Loucy (cell line): ENCODE results near the gene MATCAP1.

Source experiments
- EZH2phosphoT487 ChIP-seq: fragments of 200-600 bp; IDR thresholded peaks from 2 replicates; pipeline ENCODE4 v1.6.1; 2018; ENCODE audit warnings: antibody characterized with exemption, mild to moderate bottlenecking, moderate library complexity, borderline replicate concordance
- TF ChIP-seq, protein P1 (sequence below): fragments of 200-600 bp; sonication (generic); conservative IDR thresholded peaks from 2 replicates; pipeline ENCODE4 v1.5.1; 2014; ENCODE audit warnings: mild to moderate bottlenecking, antibody characterized with exemption, low read length

- TF ChIP-seq, protein P1, sequence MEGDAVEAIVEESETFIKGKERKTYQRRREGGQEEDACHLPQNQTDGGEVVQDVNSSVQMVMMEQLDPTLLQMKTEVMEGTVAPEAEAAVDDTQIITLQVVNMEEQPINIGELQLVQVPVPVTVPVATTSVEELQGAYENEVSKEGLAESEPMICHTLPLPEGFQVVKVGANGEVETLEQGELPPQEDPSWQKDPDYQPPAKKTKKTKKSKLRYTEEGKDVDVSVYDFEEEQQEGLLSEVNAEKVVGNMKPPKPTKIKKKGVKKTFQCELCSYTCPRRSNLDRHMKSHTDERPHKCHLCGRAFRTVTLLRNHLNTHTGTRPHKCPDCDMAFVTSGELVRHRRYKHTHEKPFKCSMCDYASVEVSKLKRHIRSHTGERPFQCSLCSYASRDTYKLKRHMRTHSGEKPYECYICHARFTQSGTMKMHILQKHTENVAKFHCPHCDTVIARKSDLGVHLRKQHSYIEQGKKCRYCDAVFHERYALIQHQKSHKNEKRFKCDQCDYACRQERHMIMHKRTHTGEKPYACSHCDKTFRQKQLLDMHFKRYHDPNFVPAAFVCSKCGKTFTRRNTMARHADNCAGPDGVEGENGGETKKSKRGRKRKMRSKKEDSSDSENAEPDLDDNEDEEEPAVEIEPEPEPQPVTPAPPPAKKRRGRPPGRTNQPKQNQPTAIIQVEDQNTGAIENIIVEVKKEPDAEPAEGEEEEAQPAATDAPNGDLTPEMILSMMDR, result no peak
- no peak for TF ChIP-seq EZH2phosphoT487
Measured at GRCh38 chr16:67128417-67128816, 55.3 kb downstream of the MATCAP1 start.
